ENCODE data around the gene TGM2.

The TGM2 gene

DNA sequence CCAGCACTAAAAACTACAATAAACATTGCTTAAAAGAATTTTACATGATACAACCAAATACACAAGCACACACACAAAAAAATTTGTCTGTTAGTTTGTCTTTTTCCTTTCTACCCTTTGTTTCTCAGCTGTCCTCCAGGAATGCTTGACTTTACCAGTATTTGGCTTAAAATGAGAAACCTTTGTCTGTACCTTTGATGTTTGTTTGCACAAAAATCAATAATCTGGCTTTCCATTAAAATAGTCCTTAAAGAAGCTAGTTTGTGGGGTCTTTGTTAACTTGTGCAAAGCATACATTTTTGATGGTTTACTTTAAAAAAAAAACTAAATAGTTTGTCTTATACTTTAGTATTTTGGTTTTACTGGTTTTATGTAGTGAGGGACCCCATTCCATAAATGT, 82.2 kb downstream of the TGM2 start (continued):
- TF ChIP-seq, protein P1, sequence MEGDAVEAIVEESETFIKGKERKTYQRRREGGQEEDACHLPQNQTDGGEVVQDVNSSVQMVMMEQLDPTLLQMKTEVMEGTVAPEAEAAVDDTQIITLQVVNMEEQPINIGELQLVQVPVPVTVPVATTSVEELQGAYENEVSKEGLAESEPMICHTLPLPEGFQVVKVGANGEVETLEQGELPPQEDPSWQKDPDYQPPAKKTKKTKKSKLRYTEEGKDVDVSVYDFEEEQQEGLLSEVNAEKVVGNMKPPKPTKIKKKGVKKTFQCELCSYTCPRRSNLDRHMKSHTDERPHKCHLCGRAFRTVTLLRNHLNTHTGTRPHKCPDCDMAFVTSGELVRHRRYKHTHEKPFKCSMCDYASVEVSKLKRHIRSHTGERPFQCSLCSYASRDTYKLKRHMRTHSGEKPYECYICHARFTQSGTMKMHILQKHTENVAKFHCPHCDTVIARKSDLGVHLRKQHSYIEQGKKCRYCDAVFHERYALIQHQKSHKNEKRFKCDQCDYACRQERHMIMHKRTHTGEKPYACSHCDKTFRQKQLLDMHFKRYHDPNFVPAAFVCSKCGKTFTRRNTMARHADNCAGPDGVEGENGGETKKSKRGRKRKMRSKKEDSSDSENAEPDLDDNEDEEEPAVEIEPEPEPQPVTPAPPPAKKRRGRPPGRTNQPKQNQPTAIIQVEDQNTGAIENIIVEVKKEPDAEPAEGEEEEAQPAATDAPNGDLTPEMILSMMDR (tag by site-specific recombination; IDR thresholded peaks at IDR 0.05) = no peak
- no peak for TF ChIP-seq ZNF610 (tag by site-specific recombination; IDR thresholded peaks at IDR 0.05; ENCODE audit: borderline replicate concordance)
- no peak for TF ChIP-seq ZNF423 (tag by site-specific recombination; IDR thresholded peaks at IDR 0.05)

DNA sequence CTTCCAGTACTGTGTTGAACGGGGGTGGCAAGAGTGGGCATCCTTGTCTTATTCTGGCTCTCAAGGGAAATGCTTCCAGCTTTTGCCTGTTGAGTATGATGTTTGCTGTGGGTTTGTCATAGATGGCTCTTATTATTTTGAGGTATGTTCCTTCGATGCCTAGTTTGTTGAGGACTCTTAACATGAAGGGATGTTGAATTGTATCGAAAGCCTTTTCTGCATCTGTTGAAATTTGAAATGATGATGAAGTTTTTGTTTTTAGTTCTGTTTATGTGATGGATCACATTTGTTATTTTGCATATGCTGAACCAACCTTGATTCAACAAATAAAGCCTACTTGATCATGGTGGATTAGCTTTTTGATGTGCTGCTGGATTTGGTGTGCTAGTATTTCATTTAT, 83.5 kb downstream of the TGM2 start:
- ChIA-PET POLR2A (no interaction called here), CTCF (interaction anchor here (1.2 to 2.0 kb wide), 2 partner anchors 8 to 24 kb away, joined by 5 to 10 read pairs; no protein-coding TSS in a partner anchor)
- no peak overlapping the region for H3K4me3 ChIP-seq (ENCODE audit: low read depth, low read length)
- no peaks in the 10 kb centered on the region for H3K9me3 ChIP-seq (ENCODE audit: control insufficient read depth, insufficient read depth, low read depth, low read length)
- peaks cover 8% of the 10 kb centered on the region for H3K4me1 ChIP-seq (ENCODE audit: control insufficient read depth, insufficient read depth, low read length)
- TF ChIP-seq ZNF768 (tag by site-specific recombination; IDR thresholded peaks at IDR 0.05) (no peak), MYNN (tag by site-specific recombination; IDR thresholded peaks at IDR 0.05; ENCODE audit: borderline replicate concordance) (0 out of 2 replicates have a peak, but pooled peaks have one; percentile 31)
- no peak overlapping the region for H3K27ac ChIP-seq (ENCODE audit: extremely low read depth, low read depth, low read length)
- peaks cover 7 to 79% of the 10 kb centered on the region in 2 experiments; a peak in 2 of 3 replicates for H3K36me3 ChIP-seq (ENCODE audit: control insufficient read depth in 2 of 2, insufficient read depth in 1 of 2, low read length in 2 of 2)

DNA sequence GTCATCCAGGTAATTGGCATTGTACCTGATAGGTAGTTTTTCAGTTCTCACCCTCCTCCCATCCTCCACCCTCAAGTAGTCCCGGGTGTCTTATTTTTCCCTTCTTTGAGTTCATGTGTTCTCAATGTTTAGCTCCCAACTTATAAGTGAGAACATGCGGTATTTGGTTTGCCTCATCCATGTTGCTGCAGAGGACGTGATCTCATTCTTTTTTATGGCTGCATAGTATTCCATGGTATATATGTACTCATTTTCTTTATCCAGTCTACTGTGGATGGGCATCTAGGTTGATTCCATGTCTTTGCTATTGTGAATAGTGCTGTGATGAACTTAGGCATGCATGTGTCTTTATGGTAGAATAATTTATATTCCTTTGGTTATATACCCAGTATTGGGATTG, 85.7 kb downstream of the TGM2 start:
- Histone ChIP-seq H3K36me3 (ENCODE audit: control insufficient read depth in 2 of 2, insufficient read depth in 1 of 2, low read length in 2 of 2) (peaks cover 7 to 69% of the 10 kb centered on the region in 2 experiments; a peak in 2 of 3 replicates), H3K9me3 (ENCODE audit: control insufficient read depth, insufficient read depth, low read depth, low read length) (no peaks in the 10 kb centered on the region), H3K4me3 (ENCODE audit: low read depth, low read length) (no peak overlapping the region), H3K27ac (ENCODE audit: extremely low read depth, low read depth, low read length) (no peak overlapping the region), H3K4me1 (ENCODE audit: control insufficient read depth, insufficient read depth, low read length) (peaks cover 15% of the 10 kb centered on the region)
- ChIA-PET POLR2A (no interaction called here), CTCF (interaction anchor here (1.2 to 2.7 kb wide), 2 partner anchors 22 to 142 kb away, joined by 6 to 17 read pairs; no protein-coding TSS in a partner anchor)
- TF ChIP-seq ZNF555 (tag by site-specific recombination; conservative IDR thresholded peaks at IDR 0.05) (no peak), ZNF701 (tag by site-specific recombination; IDR thresholded peaks at IDR 0.05) (no peak), ZNF416 (tag by site-specific recombination; IDR thresholded peaks at IDR 0.05) (no peak), ZNF146 (tag by site-specific recombination; IDR thresholded peaks at IDR 0.05) (peak; percentile 93)
- TF ChIP-seq, protein P2, sequence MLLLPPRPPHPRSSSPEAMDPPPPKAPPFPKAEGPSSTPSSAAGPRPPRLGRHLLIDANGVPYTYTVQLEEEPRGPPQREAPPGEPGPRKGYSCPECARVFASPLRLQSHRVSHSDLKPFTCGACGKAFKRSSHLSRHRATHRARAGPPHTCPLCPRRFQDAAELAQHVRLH (tag by site-specific recombination; IDR thresholded peaks at IDR 0.05) = peak; percentile 60; the same call in 1 of the 2 replicates

DNA sequence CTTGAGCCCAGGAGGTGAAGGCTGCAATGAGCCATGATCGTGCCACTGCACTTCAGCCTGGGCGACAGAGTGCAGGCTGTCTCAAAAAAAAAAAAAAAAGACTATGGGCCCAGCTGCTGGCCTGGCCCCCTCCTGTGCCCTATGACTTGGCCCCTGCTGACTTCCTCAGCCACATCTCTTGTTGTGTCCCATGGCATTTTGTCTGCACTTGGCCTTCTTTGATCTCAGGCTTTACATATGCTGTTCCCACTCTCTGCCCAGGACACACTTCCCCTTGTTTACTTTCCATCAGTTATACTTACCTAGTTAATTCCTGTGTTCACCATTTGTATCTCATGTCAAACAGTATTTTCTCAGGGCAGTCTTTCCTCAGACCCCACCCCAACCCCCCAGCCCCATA, 87.0 kb downstream of the TGM2 start:
- CTCF ChIA-PET = interaction anchor here (0.7 to 2.7 kb wide), 6 partner anchors 14 to 144 kb away, joined by 3 to 17 read pairs (median 3); no protein-coding TSS in a partner anchor

More for the DNA sequence above, 87.0 kb downstream of the TGM2 start:
- TF ChIP-seq ZIC2 (tag by site-specific recombination; IDR thresholded peaks at IDR 0.05) (peak; percentile 36; the same call in 1 of the 2 replicates), KLF1 (tag by site-specific recombination; IDR thresholded peaks at IDR 0.05) (no peak), ZNF121 (tag by site-specific recombination; IDR thresholded peaks at IDR 0.05) (no peak)
- no peak overlapping the region for H3K4me3 ChIP-seq (ENCODE audit: low read depth, low read length)
- no peaks in the 10 kb centered on the region for H3K9me3 ChIP-seq (ENCODE audit: control insufficient read depth, insufficient read depth, low read depth, low read length)
- H3K36me3 ChIP-seq (ENCODE audit: control insufficient read depth in 2 of 2, insufficient read depth in 1 of 2, low read length in 2 of 2) = peaks cover 7 to 71% of the 10 kb centered on the region in 2 experiments; a peak in 2 of 3 replicates
- peaks cover 7% of the 10 kb centered on the region; the same call in 1 of the 2 replicates for H3K4me1 ChIP-seq (ENCODE audit: control insufficient read depth, insufficient read depth, low read length)
- H3K27ac ChIP-seq (ENCODE audit: extremely low read depth, low read depth, low read length) = no peak overlapping the region
- POLR2A ChIA-PET = interaction anchor here (0.6 kb wide), 1 partner anchor 40 kb away, joined by 3 read pairs; no protein-coding TSS in a partner anchor
